NCI-H226 (cell line): ENCODE results near the gene SIX1.

Experiments
- DNase-seq: peaks from one replicate; pipeline ENCODE4 v3.0.0-alpha.2; 2015

SIX1 gene

GRCh38 chr14:60641742-60642269, 7.5 kb downstream of the SIX1 start:
- no peak for DNase-seq

DNA sequence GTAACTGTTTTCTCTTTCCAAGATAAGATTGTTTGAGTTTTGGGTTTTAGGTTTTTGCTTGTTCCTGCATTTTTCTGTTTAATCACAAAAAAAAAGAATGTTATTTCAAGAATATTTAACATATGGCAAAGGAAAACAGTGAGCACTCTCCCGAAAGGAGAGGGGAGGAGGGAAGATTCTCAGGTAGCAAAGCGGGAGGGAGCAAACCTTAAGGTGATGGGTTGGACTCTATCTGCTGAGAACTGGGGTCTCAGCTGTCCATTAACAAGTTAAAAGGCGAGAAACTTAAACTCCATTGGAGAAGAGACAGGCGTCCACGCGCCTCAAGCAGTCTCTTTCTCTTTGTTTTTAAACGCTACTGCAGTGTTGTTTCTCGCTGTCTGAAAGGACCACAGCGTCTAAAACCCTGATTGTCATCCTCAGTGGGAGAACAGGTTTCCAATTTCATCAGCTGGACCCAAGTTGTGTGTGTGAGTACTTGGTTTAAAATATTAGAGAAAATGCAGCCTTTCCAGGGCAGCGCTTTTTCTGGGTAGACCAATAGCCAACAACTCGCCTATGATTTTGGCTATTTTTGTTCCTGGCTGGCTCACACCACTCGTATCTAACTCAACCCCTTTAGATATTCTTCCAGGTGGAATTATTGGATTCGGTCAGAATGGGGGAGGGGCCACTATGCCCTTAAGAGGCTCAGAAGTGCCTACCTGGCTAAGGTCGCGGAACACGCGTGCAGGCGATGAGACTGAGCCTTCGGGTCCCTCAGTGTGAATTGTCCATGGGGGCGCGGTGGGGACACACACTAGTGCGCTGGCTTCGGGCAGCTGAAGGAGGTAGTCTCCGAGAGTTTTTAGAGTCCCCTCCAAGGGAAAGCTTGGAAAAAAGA, 8.2 kb downstream of the SIX1 start:
- no peak for DNase-seq

DNA sequence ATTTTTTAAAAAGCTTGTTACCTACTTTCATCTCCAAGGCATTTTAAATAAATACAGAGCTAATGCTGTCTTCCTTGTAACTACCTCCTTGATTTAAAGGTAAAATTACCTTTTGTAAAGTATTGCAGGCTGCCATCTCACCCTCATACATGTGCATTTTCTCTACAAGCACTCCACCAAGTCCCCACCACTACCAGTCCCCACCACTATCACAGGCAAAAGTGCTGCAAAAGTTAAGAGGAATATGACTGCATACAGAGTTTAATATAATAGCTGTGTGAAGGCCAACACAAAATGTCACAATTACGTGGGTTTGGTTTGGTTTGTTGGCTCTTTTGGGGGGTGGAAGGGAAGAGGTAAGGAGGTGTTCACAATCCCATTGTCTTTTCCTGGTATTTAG, 9.6 kb downstream of the SIX1 start:
- no peak for DNase-seq

DNA sequence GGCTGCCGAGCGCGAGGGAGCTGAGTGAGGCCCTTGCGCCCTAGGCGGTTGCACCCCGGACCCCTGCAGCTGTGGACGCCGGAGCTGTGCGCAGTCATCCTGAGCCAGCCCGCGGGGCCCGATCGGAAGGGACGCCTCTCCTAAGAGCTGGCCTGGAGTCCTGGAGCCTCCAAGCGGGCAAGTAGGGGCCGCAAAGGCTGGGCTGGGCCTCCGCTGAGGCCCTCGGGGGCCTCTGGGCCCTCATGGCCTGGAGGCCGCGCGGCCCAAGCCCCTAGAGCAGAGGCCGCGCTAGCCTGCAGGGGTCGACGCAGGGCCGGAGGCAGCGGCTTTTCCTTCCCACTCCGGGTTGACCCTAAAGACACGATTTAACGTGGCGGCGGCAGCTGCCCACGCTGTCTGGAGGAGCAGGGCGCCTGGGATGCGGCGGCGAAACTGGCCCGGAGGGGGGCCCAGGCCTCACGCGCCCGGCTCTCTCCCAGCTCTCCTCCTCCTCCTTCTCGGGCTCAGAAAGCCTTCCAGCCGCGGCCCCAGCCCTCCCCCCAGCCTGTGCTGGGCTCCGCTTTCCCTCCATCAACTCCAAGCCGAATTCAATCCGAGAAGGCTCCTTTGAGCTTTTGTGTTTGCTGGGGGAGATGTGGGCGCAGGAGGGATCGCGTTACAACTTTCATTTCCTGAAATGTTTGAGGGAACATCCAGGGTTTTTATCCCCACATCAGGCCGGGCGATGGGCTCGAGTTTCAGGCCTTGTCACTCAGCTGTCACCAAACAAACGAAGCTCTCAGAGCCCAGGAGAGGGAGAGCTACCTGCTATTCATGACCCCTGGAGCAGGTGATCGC, 11.6 kb downstream of the SIX1 start:
- no peak for DNase-seq

GRCh38 chr14:60636879-60637478, 12.3 kb downstream of the SIX1 start:
- no peak for DNase-seq

GRCh38 chr14:60634153-60634552, 15.1 kb downstream of the SIX1 start:
- no peak for DNase-seq

- no peak for DNase-seq
Measured at GRCh38 chr14:60632777-60633176, 16.5 kb downstream of the SIX1 start.

DNA sequence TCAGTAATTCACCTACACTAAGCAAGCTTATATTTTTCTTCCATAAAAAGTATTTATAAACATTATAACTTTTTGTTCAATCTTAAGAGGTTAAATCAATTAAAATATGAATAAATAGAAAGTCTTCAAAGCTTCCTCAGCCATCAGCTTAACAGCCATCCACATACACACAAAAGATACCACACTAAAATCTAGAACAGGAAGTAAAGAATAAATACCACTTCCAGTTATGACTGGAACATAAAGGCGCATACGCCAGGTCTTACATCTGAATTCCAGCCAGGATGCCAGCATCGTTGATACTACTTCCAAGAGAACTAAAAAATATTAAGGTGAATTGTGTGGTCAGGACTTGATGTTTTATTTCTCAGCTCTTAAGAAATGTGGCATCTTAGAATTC, 17.0 kb downstream of the SIX1 start:
- no peak for DNase-seq

- DNase-seq: no peak
Measured at GRCh38 chr14:60631842-60632241, 17.4 kb downstream of the SIX1 start.

DNA sequence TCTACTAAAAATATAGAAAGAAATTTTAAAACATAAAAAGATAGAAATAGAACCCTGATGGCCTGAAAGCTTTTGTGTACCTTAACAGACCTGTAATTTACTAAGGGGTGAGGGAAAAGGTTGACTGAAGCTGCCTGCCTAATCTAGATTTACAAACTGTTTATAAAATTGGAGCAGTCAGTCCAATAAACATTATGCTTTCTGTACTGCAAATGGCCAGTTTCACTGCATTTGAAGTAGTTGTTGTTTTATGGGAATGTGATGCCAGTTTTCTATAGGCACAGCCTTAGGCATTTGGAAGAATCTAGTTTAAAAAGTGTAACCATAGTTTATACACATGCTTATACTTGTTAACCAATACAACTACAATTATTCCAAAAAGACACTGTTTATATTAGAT, 19.1 kb downstream of the SIX1 start:
- no peak for DNase-seq

DNA sequence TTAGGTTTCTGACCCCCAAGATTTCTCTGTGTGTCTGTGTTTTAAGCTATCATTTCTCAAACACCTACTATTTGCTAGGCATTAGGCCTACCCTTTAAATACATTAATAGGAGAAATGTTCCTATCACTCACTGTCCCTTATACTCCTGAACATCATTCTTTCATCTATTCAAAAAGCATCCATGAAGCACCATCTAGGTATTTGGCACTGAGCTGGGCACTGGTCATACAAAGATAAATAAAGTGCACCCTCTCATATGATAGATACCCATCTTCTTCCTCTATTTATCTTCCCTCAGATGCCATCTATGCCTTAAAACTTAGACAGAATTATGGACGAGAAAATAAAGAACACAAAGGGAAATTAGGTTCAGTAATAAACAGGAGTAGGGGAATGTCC, 20.4 kb downstream of the SIX1 start:
- no peak for DNase-seq

GRCh38 chr14:60622917-60623257, 26.4 kb downstream of the SIX1 start:
- no peak for DNase-seq

GRCh38 chr14:60622210-60622916, 26.9 kb downstream of the SIX1 start:
- DNase-seq: no peak

- no peak for DNase-seq
Measured at GRCh38 chr14:60621386-60621785, 27.9 kb downstream of the SIX1 start.

- DNase-seq: no peak
Measured at GRCh38 chr14:60618241-60618640, 31.0 kb downstream of the SIX1 start.

GRCh38 chr14:60616461-60616959, 32.8 kb downstream of the SIX1 start:
- no peak for DNase-seq

- no peak for DNase-seq
Measured at GRCh38 chr14:60602291-60602690, 47.0 kb downstream of the SIX1 start.

DNA sequence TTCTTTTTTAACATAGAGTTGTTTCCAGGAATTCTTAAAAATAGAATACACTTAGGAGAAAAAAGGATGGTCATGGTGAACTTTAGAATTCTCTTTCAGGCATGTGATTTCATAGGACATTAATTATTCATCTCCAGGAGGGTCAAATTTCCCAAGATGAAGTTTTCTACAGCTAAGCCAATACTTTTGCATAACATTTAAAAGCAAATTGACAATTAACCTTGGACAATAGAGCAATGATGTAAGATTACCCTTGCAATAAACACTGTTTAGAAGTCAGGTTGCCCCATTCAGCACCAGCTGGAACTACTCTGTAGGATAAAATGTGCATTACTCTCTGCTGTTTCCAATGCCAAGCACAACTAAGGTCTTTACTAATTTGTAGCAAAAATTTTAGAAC, 49.5 kb downstream of the SIX1 start:
- DNase-seq: no peak

GRCh38 chr14:60596139-60596538, 53.1 kb downstream of the SIX1 start:
- DNase-seq: no peak

DNA sequence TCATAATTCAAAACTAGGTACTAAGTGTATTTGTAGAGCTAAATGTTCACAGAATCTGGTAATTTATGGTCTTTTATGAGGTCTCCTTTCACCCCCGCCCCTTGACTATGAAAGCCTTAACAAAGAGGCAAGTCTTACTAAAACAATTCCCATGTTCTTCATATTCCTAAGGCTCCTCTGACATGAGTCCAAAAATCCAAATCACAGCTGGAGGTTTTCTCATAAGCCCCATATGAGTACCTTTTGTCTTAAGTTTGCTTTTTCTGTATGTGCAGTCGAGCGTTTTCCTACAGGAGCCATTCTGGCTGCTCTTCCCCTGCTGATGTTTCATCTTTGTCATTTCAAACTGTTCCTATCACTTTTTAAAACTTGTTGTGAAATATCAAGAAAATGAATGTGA, 55.2 kb downstream of the SIX1 start:
- no peak for DNase-seq
